Endothelial cell of umbilical vein (primary cell): Measurements from ENCODE around the gene BMAL2. TPM values are rescaled to one million over a fixed set of nuclear protein-coding genes. Genes with fewer than 3 reads are reported as not detected.

Experiments
- BruUV-seq: library from RNA; stranded (reverse); fragments of 400-500 nt; replicated peaks from 2 replicates; lab custom pipeline; 2021; lab: Mats Ljungman, UMichigan
- CTCF ChIA-PET: fragments of 300-600, 350-600 bp; sonication (Branson Sonifier 250); formaldehyde crosslinking; loops from one replicate; lab custom pipeline; 2021; ENCODE audit warnings: antibody characterized with exemption, inconsistent platforms; lab: Charles Lee
- POLR2A ChIA-PET: fragments of 300-600, 350-600 bp; sonication (Branson Sonifier 250); formaldehyde crosslinking; loops from one replicate; lab custom pipeline; 2021; ENCODE audit warnings: antibody characterized with exemption, inconsistent platforms; lab: Charles Lee
- DNase-seq: peaks from one replicate; pipeline ENCODE4 v3.0.0-alpha.2; 2011; ENCODE audit warnings: low read depth, low spot score
- FAIRE-seq: peaks from 2 replicates; lab custom pipeline; 2011; peaks lifted over from hg19 to GRCh38; lab: Jason Lieb, UNC
- H2AFZ ChIP-seq: 2 replicates; pipeline ENCODE4 v1.6.0; 2012; ENCODE audit warnings: low read depth, low read length, control low read depth, inconsistent platforms
- H3K27ac ChIP-seq: 2 replicates; pipeline ENCODE4 v1.5.1; 2011; ENCODE audit warnings: low read depth, mild to moderate bottlenecking, control low read depth, low read length, moderate library complexity; ENCODE audit not compliant: insufficient read depth
- H3K27me3 ChIP-seq, 2 experiments: 2 replicates each; pipeline versions ENCODE4 v1.6.0 to v1.6.1; 2011; ENCODE audit warnings: low read length in 2 of 2, mixed read lengths in 1 of 2; ENCODE audit not compliant: control insufficient read depth in 2 of 2, insufficient read depth in 2 of 2
- H3K36me3 ChIP-seq, 2 experiments: 2 replicates in 1 of 2; 3 replicates in 1 of 2; pipeline ENCODE4 v1.5.1; 2011; ENCODE audit warnings: low read length in 2 of 2, mild to moderate bottlenecking in 1 of 2, moderate library complexity in 1 of 2; ENCODE audit not compliant: control insufficient read depth in 2 of 2, insufficient read depth in 2 of 2; ENCODE audit errors: extremely low read depth in 1 of 2
- H3K4me1 ChIP-seq: 3 replicates; pipeline ENCODE4 v1.5.1; 2011; ENCODE audit warnings: mild to moderate bottlenecking, low read length; ENCODE audit not compliant: control insufficient read depth, insufficient read depth; ENCODE audit errors: extremely low read depth
- H3K4me2 ChIP-seq: 2 replicates; pipeline ENCODE4 v1.6.1; 2011; ENCODE audit warnings: low read length, control low read depth, mixed read lengths; ENCODE audit not compliant: insufficient read depth
- H3K4me3 ChIP-seq, 3 experiments: fragments of 200-600 bp in 1 of 3; sonication (generic), shearing (Covaris generic) in 1 of 3; replicated peaks in 1 of 3; 2 replicates each; pipeline ENCODE4 v1.5.1; 2011 to 2016; ENCODE audit warnings: control low read depth in 3 of 3, low read length in 3 of 3, mild to moderate bottlenecking in 2 of 3, inconsistent platforms in 1 of 3, low read depth in 1 of 3, moderate library complexity in 1 of 3; ENCODE audit not compliant: insufficient read depth in 1 of 3
- H3K79me2 ChIP-seq: 2 replicates; pipeline ENCODE4 v1.6.0; 2012; ENCODE audit warnings: low read length, inconsistent platforms; ENCODE audit not compliant: control insufficient read depth, insufficient read depth
- H3K9ac ChIP-seq: replicated peaks from 2 replicates; pipeline ENCODE3; 2011; ENCODE audit warnings: low read length, control low read depth; ENCODE audit not compliant: insufficient read depth; ENCODE audit errors: extremely low read depth
- H3K9me1 ChIP-seq: replicated peaks from 3 replicates; pipeline ENCODE4 v1.6.0; 2011; ENCODE audit warnings: mild to moderate bottlenecking, low read length; ENCODE audit not compliant: control insufficient read depth, insufficient read depth; ENCODE audit errors: extremely low read depth
- H3K9me3 ChIP-seq: replicated peaks from 2 replicates; pipeline ENCODE4 v1.5.1; 2012; ENCODE audit warnings: low read length, inconsistent platforms; ENCODE audit not compliant: control insufficient read depth, insufficient read depth
- H4K20me1 ChIP-seq: replicated peaks from 2 replicates; pipeline ENCODE3; 2011; ENCODE audit warnings: mild to moderate bottlenecking, low read length; ENCODE audit not compliant: control insufficient read depth, insufficient read depth; ENCODE audit errors: extremely low read depth
- EZH2 ChIP-seq: IDR thresholded peaks from 2 replicates; pipeline ENCODE4 v1.6.1; 2012; ENCODE audit warnings: borderline replicate concordance, low read depth, mild to moderate bottlenecking, moderate library complexity, low read length, inconsistent platforms; ENCODE audit not compliant: severe bottlenecking
- FOS ChIP-seq: IDR thresholded peaks from 2 replicates; pipeline ENCODE4 v1.6.1; 2011; ENCODE audit warnings: mild to moderate bottlenecking, low read length, moderate library complexity, borderline replicate concordance; ENCODE audit not compliant: insufficient read depth
- GATA2 ChIP-seq: IDR thresholded peaks from 2 replicates; pipeline ENCODE4 v1.7.0; 2011; ENCODE audit warnings: low read depth, mild to moderate bottlenecking, moderate library complexity, mixed read lengths, low read length; ENCODE audit not compliant: insufficient read length, insufficient read depth
- JUN ChIP-seq: IDR thresholded peaks from 2 replicates; pipeline ENCODE4 v1.6.1; 2011; ENCODE audit warnings: borderline replicate concordance, low read depth; ENCODE audit not compliant: insufficient read length, insufficient read depth
- MAX ChIP-seq: IDR thresholded peaks from 2 replicates; pipeline ENCODE4 v1.6.1; 2011; ENCODE audit not compliant: insufficient read depth, insufficient read length
- MYC ChIP-seq: IDR thresholded peaks from one replicate; pipeline ENCODE4 v1.6.1; 2011; ENCODE audit warnings: mild to moderate bottlenecking, low read depth, low read length
- POLR2A ChIP-seq: IDR thresholded peaks from 2 replicates; pipeline ENCODE4 v1.6.1; 2012; ENCODE audit warnings: low read depth, mild to moderate bottlenecking, control low read depth, low read length
- POLR2AphosphoS5 ChIP-seq: IDR thresholded peaks from 2 replicates; pipeline ENCODE4 v1.6.1; 2012; ENCODE audit warnings: low read depth, mild to moderate bottlenecking, control low read depth, low read length, moderate library complexity; ENCODE audit not compliant: insufficient read depth
- dilution Hi-C: fragments of 300-500 bp; cut with MboI; formaldehyde crosslinking; loops from one replicate; pipeline ENCODE4 v1.15.0; 2019; ENCODE audit warnings: low sequenced_read_pairs; ENCODE audit not compliant: extremely low pct_ligation_motif_present
- intact Hi-C: fragments of 100-400 bp; cut with micrococcal nuclease; formaldehyde crosslinking; loops from one replicate; pipeline ENCODE4 v1.10.0; 2022
- polyA plus RNA-seq, 4 experiments: library from polyadenylated mRNA; depleted of rRNA in 3 of 4; stranded (reverse) in 3 of 4; unstranded in 1 of 4; fragments of >200 nt; gene quantifications; 2 replicates each; pipeline versions ENCODE4 v1.2.1 to v1.2.3, GENCODE V29; 2011 to 2012; ENCODE audit warnings: missing spikeins in 1 of 4
- total RNA-seq: library from RNA; stranded (reverse); gene quantifications from 2 replicates; pipeline ENCODE4 v1.2.3, GENCODE V29; 2021
- TF ChIP-seq, protein P1 (sequence below), 2 donors: IDR thresholded peaks; 1 replicate in 1 of 2; 2 replicates in 1 of 2; pipeline ENCODE4 v1.5.1; 2011; ENCODE audit warnings: low read length in 2 of 2, mild to moderate bottlenecking in 2 of 2, moderate library complexity in 2 of 2, control low read depth in 1 of 2, inconsistent platforms in 1 of 2, low read depth in 1 of 2; ENCODE audit not compliant: insufficient read depth in 1 of 2; ENCODE audit errors: extremely low read depth in 1 of 2

Gene BMAL2
- total and polyA plus RNA-seq, 2 donors (not counting 3 experiments of a cell fraction or from before 2014, with no cell fraction given), result 5.9 to 33.3 TPM

- intact Hi-C loops, result loop anchor here (1.0 to 10.0 kb wide), 4 partner anchors 8 to 358 kb away; partner anchors contain the start of genes FGFR1OP2, INTS13 and STK38L
- Histone ChIP-seq H3K79me2 (peaks cover 4% of the 10 kb centered on the region), H3K4me1 (peaks cover 44% of the 10 kb centered on the region), H3K9me3 (no peaks in the 10 kb centered on the region), H3K36me3 (no peaks in the 10 kb centered on the region), H3K4me2 (peak overlapping the region; percentile 78), H3K27ac (peak overlapping the region; percentile 87), H3K4me3 (no peak overlapping the region), H2AFZ (no peak overlapping the region), H3K9me1 (no peaks in the 10 kb centered on the region), H3K27me3 (no peaks in the 10 kb centered on the region), H3K9ac (peak overlapping the region; percentile 67), H4K20me1 (no peaks in the 10 kb centered on the region)
- no TSS peak for BruUV-seq
- no peak for FAIRE-seq
- dilution Hi-C loops, result no loop called here
- POLR2A ChIA-PET, result no interaction called here
- TF ChIP-seq, protein P1, sequence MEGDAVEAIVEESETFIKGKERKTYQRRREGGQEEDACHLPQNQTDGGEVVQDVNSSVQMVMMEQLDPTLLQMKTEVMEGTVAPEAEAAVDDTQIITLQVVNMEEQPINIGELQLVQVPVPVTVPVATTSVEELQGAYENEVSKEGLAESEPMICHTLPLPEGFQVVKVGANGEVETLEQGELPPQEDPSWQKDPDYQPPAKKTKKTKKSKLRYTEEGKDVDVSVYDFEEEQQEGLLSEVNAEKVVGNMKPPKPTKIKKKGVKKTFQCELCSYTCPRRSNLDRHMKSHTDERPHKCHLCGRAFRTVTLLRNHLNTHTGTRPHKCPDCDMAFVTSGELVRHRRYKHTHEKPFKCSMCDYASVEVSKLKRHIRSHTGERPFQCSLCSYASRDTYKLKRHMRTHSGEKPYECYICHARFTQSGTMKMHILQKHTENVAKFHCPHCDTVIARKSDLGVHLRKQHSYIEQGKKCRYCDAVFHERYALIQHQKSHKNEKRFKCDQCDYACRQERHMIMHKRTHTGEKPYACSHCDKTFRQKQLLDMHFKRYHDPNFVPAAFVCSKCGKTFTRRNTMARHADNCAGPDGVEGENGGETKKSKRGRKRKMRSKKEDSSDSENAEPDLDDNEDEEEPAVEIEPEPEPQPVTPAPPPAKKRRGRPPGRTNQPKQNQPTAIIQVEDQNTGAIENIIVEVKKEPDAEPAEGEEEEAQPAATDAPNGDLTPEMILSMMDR (IDR thresholded peaks at IDR 0.05; ENCODE audit: extremely low read depth in 1 of 2, insufficient read depth in 1 of 2, low read depth in 1 of 2, low read length in 2 of 2), result no peak
- peak; percentile 5 for TF ChIP-seq JUN
- CTCF ChIA-PET, result interaction anchor here (3.2 kb wide), 1 partner anchor 14 kb away, joined by 24 read pairs; no protein-coding TSS in a partner anchor
- DNase-seq, result peak; percentile 60
Measured at GRCh38 chr12:27292718-27293117, 39.9 kb upstream of the BMAL2 start.

GRCh38 chr12:27293463-27293862, 39.2 kb upstream of the BMAL2 start:
- BruUV-seq, result no TSS peak
- Histone ChIP-seq H3K27me3 (no peaks in the 10 kb centered on the region), H3K4me1 (peaks cover 44% of the 10 kb centered on the region), H3K9ac (no peak overlapping the region), H4K20me1 (no peaks in the 10 kb centered on the region), H3K79me2 (peaks cover 4% of the 10 kb centered on the region), H3K9me1 (no peaks in the 10 kb centered on the region), H3K36me3 (peaks cover 0 to 5% of the 10 kb centered on the region in 2 experiments), H3K4me2 (no peak overlapping the region), H3K4me3 (no peak overlapping the region), H3K27ac (peak overlapping the region; percentile 87), H3K9me3 (no peaks in the 10 kb centered on the region), H2AFZ (no peak overlapping the region)
- peak; percentile 62 for DNase-seq
- FAIRE-seq, result no peak
- POLR2A ChIA-PET, result no interaction called here
- CTCF ChIA-PET, result no interaction called here
- TF ChIP-seq POLR2AphosphoS5, result no peak
- TF ChIP-seq POLR2A, result no peak
- no peak for TF ChIP-seq EZH2
- TF ChIP-seq GATA2, result no peak
- no peak for TF ChIP-seq MAX
- TF ChIP-seq FOS, result no peak
- TF ChIP-seq, protein P1 (IDR thresholded peaks at IDR 0.05; ENCODE audit: extremely low read depth in 1 of 2, insufficient read depth in 1 of 2, low read depth in 1 of 2, low read length in 2 of 2), result no peak
- TF ChIP-seq MYC, result no peak
- no peak for TF ChIP-seq JUN
- dilution Hi-C loops, result no loop called here
- intact Hi-C loops, result loop anchor here (5.0 to 10.0 kb wide), 2 partner anchors 151 to 359 kb away; partner anchors contain the start of genes FGFR1OP2 and INTS13
